GM18868 (cell line): ENCODE results near the gene MAPK8IP2.

Experiments used
- ATAC-seq: cut with Tn5 transposase; IDR thresholded peaks from one replicate; pipeline ENCODE4 v1.9.1; 2021; ENCODE audit warnings: mild to moderate bottlenecking, moderate library complexity; ENCODE audit not compliant: unreplicated experiment

MAPK8IP2 gene

GRCh38 chr22:50600538-50600937 lies at the start of gene MAPK8IP2:
MAPK8IP2 (plus strand) TSS chr22:50600793; CDS start chr22:50600819, 26 bp downstream.
- ATAC-seq = no peak

- ATAC-seq = no peak
Measured at GRCh38 chr22:50551160-50551752, 49.3 kb upstream of the MAPK8IP2 start.

GRCh38 chr22:50553310-50553709 lies 47.3 kb upstream of the MAPK8IP2 start:
- ATAC-seq = no peak

- no peak for ATAC-seq
Measured at GRCh38 chr22:50556703-50557102, 43.9 kb upstream of the MAPK8IP2 start.

GRCh38 chr22:50560034-50560433 lies 40.6 kb upstream of the MAPK8IP2 start:
- no peak for ATAC-seq

GRCh38 chr22:50561401-50562358 lies 38.9 kb upstream of the MAPK8IP2 start:
- ATAC-seq = no peak

GRCh38 chr22:50562523-50563412 lies 37.8 kb upstream of the MAPK8IP2 start, which contains the start of gene SYCE3:
SYCE3 (minus strand) TSS chr22:50562919; CDS start chr22:50556405, 6,514 bp downstream.
- peak; percentile 92 for ATAC-seq

GRCh38 chr22:50563413-50564160 lies 37.0 kb upstream of the MAPK8IP2 start:
- ATAC-seq = no peak

GRCh38 chr22:50564289-50564688 lies 36.3 kb upstream of the MAPK8IP2 start:
- ATAC-seq = no peak

GRCh38 chr22:50567721-50568252 lies 32.8 kb upstream of the MAPK8IP2 start:
- ATAC-seq = no peak

GRCh38 chr22:50568626-50569025 lies 32.0 kb upstream of the MAPK8IP2 start:
- no peak for ATAC-seq

- ATAC-seq = no peak
Measured at GRCh38 chr22:50569041-50569459, 31.5 kb upstream of the MAPK8IP2 start.

- ATAC-seq = no peak
Measured at GRCh38 chr22:50569896-50570535, 30.6 kb upstream of the MAPK8IP2 start.

GRCh38 chr22:50570861-50571260 lies 29.7 kb upstream of the MAPK8IP2 start:
- ATAC-seq = no peak

- no peak for ATAC-seq
Measured at GRCh38 chr22:50571264-50572175, 29.1 kb upstream of the MAPK8IP2 start.

GRCh38 chr22:50572965-50573364 lies 27.6 kb upstream of the MAPK8IP2 start:
- ATAC-seq = no peak

- ATAC-seq = no peak
Measured at GRCh38 chr22:50573491-50574382, 26.9 kb upstream of the MAPK8IP2 start.
